Transverse colon (tissue), 4 donors: ENCODE data around the gene VSIG4.

Experiments used
- CTCF ChIP-seq, 5 experiments: fragments of 200-600 bp in 3 of 5; fragments of 450-650 bp in 2 of 5; sonication (generic) in 3 of 5; IDR thresholded peaks; 1 replicate in 2 of 5; 2 replicates in 3 of 5; pipeline ENCODE4 v1.5.1; 2016 to 2017; ENCODE audit warnings: antibody characterized with exemption in 5 of 5, inconsistent platforms in 3 of 5, mild to moderate bottlenecking in 2 of 5, moderate library complexity in 1 of 5
- EP300 ChIP-seq: sonication (generic); formaldehyde crosslinking; IDR thresholded peaks from one replicate; pipeline ENCODE4 v1.6.1; 2017; ENCODE audit warnings: antibody characterized with exemption, low read depth
- POLR2A ChIP-seq: fragments of 450-650 bp; IDR thresholded peaks from one replicate; pipeline ENCODE4 v1.6.1; 2016; ENCODE audit warnings: antibody characterized with exemption, mild to moderate bottlenecking, moderate library complexity
- POLR2AphosphoS5 ChIP-seq, 3 donors: sonication (generic); formaldehyde crosslinking; IDR thresholded peaks; one replicate each; pipeline ENCODE4 v1.6.1; 2016; ENCODE audit warnings: antibody characterized with exemption in 3 of 3

GRCh38 chrX:66071126-66071525 lies 31.2 kb upstream of the VSIG4 start:
- no peak for TF ChIP-seq POLR2A
- no peak for TF ChIP-seq POLR2AphosphoS5 (IDR thresholded peaks at IDR 0.05)
- TF ChIP-seq CTCF (IDR thresholded peaks at IDR 0.05), result no peak
- no peak for TF ChIP-seq EP300
